ENCODE data around the gene TM4SF18. TPM values are rescaled to one million over a fixed set of nuclear protein-coding genes. Genes with fewer than 3 reads are reported as not detected.

Gene TM4SF18
- total and polyA plus RNA-seq, 8 donors, result 2.4 to 10.6 (median 3.9) TPM

DNA sequence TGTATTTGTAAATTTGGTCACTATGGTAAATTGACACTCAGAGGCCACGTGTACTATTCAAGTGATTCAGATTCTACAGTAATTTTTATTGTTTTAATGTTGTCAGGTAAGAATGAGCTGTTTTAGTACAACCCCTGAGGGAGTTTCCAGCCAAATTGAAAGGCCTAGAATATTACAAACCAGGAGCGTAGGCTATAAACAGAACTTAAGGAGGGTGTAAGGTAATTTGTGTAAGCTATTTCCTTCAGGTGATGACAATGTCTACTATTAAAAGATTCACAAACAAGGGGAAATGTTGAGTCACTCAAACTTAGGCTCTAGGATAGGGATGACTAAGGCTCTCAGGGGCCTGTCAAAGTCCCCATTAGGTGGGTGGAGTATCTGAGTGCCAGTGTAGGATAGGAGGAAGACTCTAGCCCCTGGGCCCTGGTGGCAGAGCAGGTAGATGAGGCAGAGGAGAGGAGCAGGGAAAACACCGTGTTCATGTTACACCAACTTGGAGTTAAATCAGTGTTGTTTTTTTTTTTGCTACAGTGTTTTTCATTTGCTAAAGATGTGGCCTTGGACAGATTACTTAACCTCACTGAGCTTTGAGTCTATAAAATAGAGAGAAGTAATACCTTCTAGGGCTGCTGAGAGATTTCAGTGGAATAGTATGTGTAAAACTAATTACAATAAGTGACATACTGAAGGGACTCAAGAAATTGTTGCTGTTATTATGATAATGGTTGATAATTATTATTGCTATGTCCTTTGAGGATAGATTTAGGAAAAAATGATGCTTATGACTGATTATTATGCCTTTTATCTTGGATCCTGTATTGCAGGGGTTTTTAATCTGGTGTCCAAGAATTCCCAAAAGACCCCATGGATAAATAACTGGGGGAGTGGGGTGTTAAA lies 33.8 kb upstream of the TM4SF18 start:
- DNase-seq (no peak), ATAC-seq (peak; percentile 56 to 77 (median 68)), FAIRE-seq (peak; percentile 73)
- H3K27ac ChIP-seq, result peak overlapping the region in 3 of 4 donors; percentile 6 to 97 (median 94)
- peaks cover 31 to 56% (median 51%) of the 10 kb centered on the region in 3 donors for H3K4me1 ChIP-seq
- TF ChIP-seq CTCF (IDR thresholded peaks at IDR 0.05), result no peak
- no peaks in the 10 kb centered on the region for H3K27me3 ChIP-seq
- no peaks in the 10 kb centered on the region for H3K9me3 ChIP-seq
- H3K36me3 ChIP-seq, result peaks cover 0 to 8% (median 0%) of the 10 kb centered on the region in 3 donors
- WGBS, 2 donors, result 52 to 53% methylated on average over 3 of the region's 3 CpGs
- no peak overlapping the region for H3K4me3 ChIP-seq
- intact Hi-C loops (cut with DNase I), result no loop called here

GRCh38 chr3:149366031-149366430 lies 32.6 kb upstream of the TM4SF18 start:
- intact Hi-C loops (cut with DNase I), result no loop called here
- TF ChIP-seq CTCF (IDR thresholded peaks at IDR 0.05), result no peak
- 95 to 99% methylated on average over 2 of the region's 2 CpGs for WGBS, 2 donors
- H3K4me1 ChIP-seq, result peaks cover 29 to 44% (median 41%) of the 10 kb centered on the region in 3 donors
- no peak for DNase-seq
- H3K4me3 ChIP-seq, result no peak overlapping the region
- H3K36me3 ChIP-seq, result no peaks in the 10 kb centered on the region
- H3K27me3 ChIP-seq, result no peaks in the 10 kb centered on the region
- FAIRE-seq, result peak; percentile 59
- H3K9me3 ChIP-seq, result no peaks in the 10 kb centered on the region
- no peak for ATAC-seq
- peak overlapping the region in 1 of 4 donors; percentile 94 for H3K27ac ChIP-seq

- ATAC-seq (no peak), FAIRE-seq (no peak), DNase-seq (no peak)
- Histone ChIP-seq H3K4me3 (no peak overlapping the region), H3K27me3 (no peaks in the 10 kb centered on the region), H3K27ac (no peak overlapping the region), H3K36me3 (no peaks in the 10 kb centered on the region), H3K4me1 (peaks cover 15 to 30% (median 27%) of the 10 kb centered on the region in 3 donors), H3K9me3 (no peaks in the 10 kb centered on the region)
- 92 to 98% methylated on average over 2 of the region's 2 CpGs for WGBS, 2 donors
- intact Hi-C loops (cut with DNase I), result no loop called here
- TF ChIP-seq CTCF (IDR thresholded peaks at IDR 0.05), result no peak
Observed at GRCh38 chr3:149364624-149365023, 31.2 kb upstream of the TM4SF18 start.

- no peak overlapping the region for H3K27ac ChIP-seq
Observed at GRCh38 chr3:149363053-149363452, 29.6 kb upstream of the TM4SF18 start.

More at GRCh38 chr3:149363053-149363452, 29.6 kb upstream of the TM4SF18 start:
- Histone ChIP-seq H3K36me3 (no peaks in the 10 kb centered on the region), H3K4me3 (no peak overlapping the region), H3K27me3 (no peaks in the 10 kb centered on the region), H3K4me1 (peaks cover under 1 to 18% (median 17%) of the 10 kb centered on the region in 3 donors), H3K9me3 (no peaks in the 10 kb centered on the region)
- no peak for TF ChIP-seq CTCF (IDR thresholded peaks at IDR 0.05)
- intact Hi-C loops (cut with DNase I), result no loop called here
- DNase-seq (peak in 1 of 6 donors; percentile 47), ATAC-seq (peak in 3 of 4 donors; percentile 70 to 75 (median 72)), FAIRE-seq (no peak)
- 38 to 41% methylated on average over 2 of the region's 2 CpGs for WGBS, 2 donors
